ENCODE data around the gene KIF1B. TPM values are rescaled to one million over a fixed set of nuclear protein-coding genes. Genes with fewer than 3 reads are reported as not detected.
"Not testable (repeated sequence)": the region's sequence is repeated elsewhere in the genome, so short reads cannot be mapped to it uniquely, and the experiment has no call there.

Gene KIF1B
- total RNA-seq, 2 experiments from 2014 or later: 6.1 to 6.2 TPM

- Mint-ChIP-seq H3K27ac (no peak overlapping the region), H3K9me3 (no peaks in the 10 kb centered on the region), H3K27me3 (ENCODE audit: low read depth) (no peaks in the 10 kb centered on the region), H3K36me3 (ENCODE audit: low read depth) (no peaks in the 10 kb centered on the region), H3K4me1 (ENCODE audit: low read depth) (peaks cover 4% of the 10 kb centered on the region), H3K4me3 (no peak overlapping the region)
- no peak for DNase-seq
- intact Hi-C loops (cut with micrococcal nuclease): no loop called here
- CTCF ChIA-PET: no interaction called here
Measured at GRCh38 chr1:10249808-10250457, 39.6 kb downstream of the KIF1B start.

GRCh38 chr1:10250663-10251062 lies 40.3 kb downstream of the KIF1B start:
- no peak overlapping the region for H3K27ac Mint-ChIP-seq
- H3K9me3 Mint-ChIP-seq: no peaks in the 10 kb centered on the region
- H3K27me3 Mint-ChIP-seq (ENCODE audit: low read depth): no peaks in the 10 kb centered on the region
- H3K4me1 Mint-ChIP-seq (ENCODE audit: low read depth): peaks cover 4% of the 10 kb centered on the region
- intact Hi-C loops (cut with micrococcal nuclease): no loop called here
- no peak overlapping the region for H3K4me3 Mint-ChIP-seq
- DNase-seq: no peak
- no peaks in the 10 kb centered on the region for H3K36me3 Mint-ChIP-seq (ENCODE audit: low read depth)
- CTCF ChIA-PET: no interaction called here

GRCh38 chr1:10251325-10252108 lies 41.1 kb downstream of the KIF1B start:
- H3K4me1 Mint-ChIP-seq (ENCODE audit: low read depth); CTCF ChIA-PET; intact Hi-C loops (cut with micrococcal nuclease): not testable (repeated sequence)

GRCh38 chr1:10252508-10252907 lies 42.1 kb downstream of the KIF1B start:
- Mint-ChIP-seq H3K27me3 (ENCODE audit: low read depth) (no peaks in the 10 kb centered on the region), H3K36me3 (ENCODE audit: low read depth) (no peaks in the 10 kb centered on the region), H3K27ac (no peak overlapping the region), H3K9me3 (no peaks in the 10 kb centered on the region), H3K4me1 (ENCODE audit: low read depth) (peaks cover 4% of the 10 kb centered on the region), H3K4me3 (no peak overlapping the region)
- no peak for DNase-seq
- CTCF ChIA-PET: no interaction called here
- intact Hi-C loops (cut with micrococcal nuclease): no loop called here

More at GRCh38 chr1:10251325-10252108, 41.1 kb downstream of the KIF1B start:
- not testable (repeated sequence) for H3K36me3 Mint-ChIP-seq (ENCODE audit: low read depth); H3K27ac Mint-ChIP-seq; H3K27me3 Mint-ChIP-seq (ENCODE audit: low read depth); H3K9me3 Mint-ChIP-seq; H3K4me3 Mint-ChIP-seq; DNase-seq

- H3K4me1 Mint-ChIP-seq (ENCODE audit: low read depth): peaks cover 4% of the 10 kb centered on the region
- no peaks in the 10 kb centered on the region for H3K36me3 Mint-ChIP-seq (ENCODE audit: low read depth)
- no peak for DNase-seq
- CTCF ChIA-PET: interaction anchor here (1.9 kb wide), 1 partner anchor 43 kb away, joined by 5 read pairs; the partner anchor contains the start of gene KIF1B
- H3K27me3 Mint-ChIP-seq (ENCODE audit: low read depth): no peaks in the 10 kb centered on the region
- H3K4me3 Mint-ChIP-seq: no peak overlapping the region
- H3K27ac Mint-ChIP-seq: no peak overlapping the region
- intact Hi-C loops (cut with micrococcal nuclease): no loop called here
- no peaks in the 10 kb centered on the region for H3K9me3 Mint-ChIP-seq
Measured at GRCh38 chr1:10253149-10253548, 42.8 kb downstream of the KIF1B start.

GRCh38 chr1:10253755-10254154 lies 43.4 kb downstream of the KIF1B start:
- no peak overlapping the region for H3K4me3 Mint-ChIP-seq
- H3K36me3 Mint-ChIP-seq (ENCODE audit: low read depth): peaks cover 4% of the 10 kb centered on the region
- CTCF ChIA-PET: interaction anchor here (1.9 kb wide), 1 partner anchor 43 kb away, joined by 5 read pairs; the partner anchor contains the start of gene KIF1B
- H3K4me1 Mint-ChIP-seq (ENCODE audit: low read depth): peaks cover 4% of the 10 kb centered on the region
- no peak overlapping the region for H3K27ac Mint-ChIP-seq
- no peaks in the 10 kb centered on the region for H3K9me3 Mint-ChIP-seq
- intact Hi-C loops (cut with micrococcal nuclease): no loop called here
- DNase-seq: no peak
- no peaks in the 10 kb centered on the region for H3K27me3 Mint-ChIP-seq (ENCODE audit: low read depth)

- H3K9me3 Mint-ChIP-seq: no peaks in the 10 kb centered on the region
- H3K27ac Mint-ChIP-seq: no peak overlapping the region
- DNase-seq: no peak
- intact Hi-C loops (cut with micrococcal nuclease): no loop called here
- no peaks in the 10 kb centered on the region for H3K4me1 Mint-ChIP-seq (ENCODE audit: low read depth)
- no peaks in the 10 kb centered on the region for H3K27me3 Mint-ChIP-seq (ENCODE audit: low read depth)
- H3K36me3 Mint-ChIP-seq (ENCODE audit: low read depth): peaks cover 6% of the 10 kb centered on the region
- CTCF ChIA-PET: no interaction called here
- no peak overlapping the region for H3K4me3 Mint-ChIP-seq
Measured at GRCh38 chr1:10257851-10258250, 47.5 kb downstream of the KIF1B start.

GRCh38 chr1:10259547-10259946 lies 49.2 kb downstream of the KIF1B start:
- H3K27me3 Mint-ChIP-seq (ENCODE audit: low read depth); H3K4me1 Mint-ChIP-seq (ENCODE audit: low read depth); H3K9me3 Mint-ChIP-seq; DNase-seq; H3K36me3 Mint-ChIP-seq (ENCODE audit: low read depth); intact Hi-C loops (cut with micrococcal nuclease); H3K27ac Mint-ChIP-seq; H3K4me3 Mint-ChIP-seq: not testable (repeated sequence)
- CTCF ChIA-PET: interaction anchor here (0.6 kb wide), 1 partner anchor 123 kb away, joined by 4 read pairs; no protein-coding TSS in a partner anchor

- H3K36me3 Mint-ChIP-seq (ENCODE audit: low read depth): peaks cover 4% of the 10 kb centered on the region
- H3K4me3 Mint-ChIP-seq: no peak overlapping the region
- DNase-seq: no peak
- no peaks in the 10 kb centered on the region for H3K4me1 Mint-ChIP-seq (ENCODE audit: low read depth)
- H3K27ac Mint-ChIP-seq: no peak overlapping the region
- CTCF ChIA-PET: no interaction called here
- no peaks in the 10 kb centered on the region for H3K9me3 Mint-ChIP-seq
- intact Hi-C loops (cut with micrococcal nuclease): no loop called here
- H3K27me3 Mint-ChIP-seq (ENCODE audit: low read depth): no peaks in the 10 kb centered on the region
Measured at GRCh38 chr1:10263450-10264082, 53.2 kb downstream of the KIF1B start.

- intact Hi-C loops (cut with micrococcal nuclease): no loop called here
- CTCF ChIA-PET: interaction anchor here (1.9 kb wide), 1 partner anchor 55 kb away, joined by 6 read pairs; the partner anchor contains the start of gene KIF1B
Measured at GRCh38 chr1:10265027-10265426, 54.7 kb downstream of the KIF1B start.

GRCh38 chr1:10265900-10266299 lies 55.5 kb downstream of the KIF1B start:
- H3K36me3 Mint-ChIP-seq (ENCODE audit: low read depth): peaks cover 3% of the 10 kb centered on the region
- DNase-seq: no peak
- H3K4me1 Mint-ChIP-seq (ENCODE audit: low read depth): no peaks in the 10 kb centered on the region
- H3K27ac Mint-ChIP-seq: no peak overlapping the region
- no peaks in the 10 kb centered on the region for H3K27me3 Mint-ChIP-seq (ENCODE audit: low read depth)
- intact Hi-C loops (cut with micrococcal nuclease): no loop called here
- CTCF ChIA-PET: interaction anchor here (1.9 kb wide), 1 partner anchor 56 kb away, joined by 6 read pairs; the partner anchor contains the start of gene KIF1B
- H3K4me3 Mint-ChIP-seq: no peak overlapping the region
- no peaks in the 10 kb centered on the region for H3K9me3 Mint-ChIP-seq

More at GRCh38 chr1:10265027-10265426, 54.7 kb downstream of the KIF1B start:
- no peak overlapping the region for H3K27ac Mint-ChIP-seq
- DNase-seq: no peak
- no peaks in the 10 kb centered on the region for H3K27me3 Mint-ChIP-seq (ENCODE audit: low read depth)
- peaks cover 3% of the 10 kb centered on the region for H3K36me3 Mint-ChIP-seq (ENCODE audit: low read depth)
- no peak overlapping the region for H3K4me3 Mint-ChIP-seq
- H3K4me1 Mint-ChIP-seq (ENCODE audit: low read depth): no peaks in the 10 kb centered on the region
- no peaks in the 10 kb centered on the region for H3K9me3 Mint-ChIP-seq

- Mint-ChIP-seq H3K4me3 (no peak overlapping the region), H3K27me3 (ENCODE audit: low read depth) (no peaks in the 10 kb centered on the region), H3K36me3 (ENCODE audit: low read depth) (peaks cover 3% of the 10 kb centered on the region), H3K27ac (no peak overlapping the region), H3K9me3 (no peaks in the 10 kb centered on the region), H3K4me1 (ENCODE audit: low read depth) (no peaks in the 10 kb centered on the region)
- DNase-seq: no peak
- CTCF ChIA-PET: no interaction called here
- intact Hi-C loops (cut with micrococcal nuclease): no loop called here
Measured at GRCh38 chr1:10267319-10267718, 56.9 kb downstream of the KIF1B start.
